ENCODE results near the gene CCDC187. TPM values are rescaled to one million over a fixed set of nuclear protein-coding genes. Genes with fewer than 3 reads are reported as not detected.

CCDC187 gene
- total and polyA plus RNA-seq, 2 of the 8 experiments (the other 6 are each of a cell fraction or from before 2014, with no cell fraction given), result 0.02 TPM; not detected in 1

- no peak overlapping the region for H2BK120ac ChIP-seq (replicated peaks; ENCODE audit: low read depth, low read length)
- FAIRE-seq, result no peak
- H4K20me1 ChIP-seq (replicated peaks in 1 of 2; ENCODE audit: control insufficient read depth in 1 of 2, insufficient read depth in 2 of 2, low read length in 2 of 2), result no peaks in the 10 kb centered on the region
- no peak for DNase-seq (ENCODE audit: low read depth in 1 of 2, low spot score in 2 of 2)
- no peaks in the 10 kb centered on the region for H3K9me3 ChIP-seq (ENCODE audit: insufficient read depth in 2 of 2, low read depth in 1 of 2, low read length in 1 of 2)
- no peak overlapping the region for H2AK5ac ChIP-seq (ENCODE audit: low read depth, low read length)
- no peaks in the 10 kb centered on the region for H3K36me3 ChIP-seq (ENCODE audit: control insufficient read depth in 2 of 4, insufficient read depth in 4 of 4, low read length in 3 of 4)
- H3K79me2 ChIP-seq (ENCODE audit: control insufficient read depth in 1 of 2, insufficient read depth in 2 of 2, low read length in 2 of 2), result no peaks in the 10 kb centered on the region
- H3K23me2 ChIP-seq (ENCODE audit: low read depth, low read length), result no peaks in the 10 kb centered on the region
- no peaks in the 10 kb centered on the region for H3K27me3 ChIP-seq (replicated peaks in 1 of 4; ENCODE audit: control insufficient read depth in 3 of 4, extremely low read depth in 1 of 4, insufficient read depth in 3 of 4, low read length in 3 of 4)
- peak overlapping the region; percentile 63; the same call in 1 of the 2 replicates for H4K8ac ChIP-seq (ENCODE audit: extremely low read depth, insufficient read depth, low read length)
- H2BK12ac ChIP-seq (ENCODE audit: low read depth, low read length), result no peak overlapping the region
- no peak overlapping the region for H3K4me2 ChIP-seq (ENCODE audit: insufficient read depth in 1 of 2, low read depth in 2 of 2, low read length in 2 of 2)
- H3K9ac ChIP-seq (replicated peaks in 1 of 4; ENCODE audit: extremely low read depth in 1 of 4, low read depth in 3 of 4, low read length in 3 of 4), result no peak overlapping the region
- H2BK20ac ChIP-seq (ENCODE audit: low read length), result no peak overlapping the region
- no peak overlapping the region for H3K23ac ChIP-seq (ENCODE audit: insufficient read length)
- no peak overlapping the region for H3K56ac ChIP-seq (replicated peaks; ENCODE audit: insufficient read length, low read depth, low read length)
- H3K4me3 ChIP-seq (ENCODE audit: extremely low read depth in 1 of 4, insufficient read depth in 2 of 4, low read depth in 3 of 4, low read length in 4 of 4), result no peak overlapping the region
- no peak overlapping the region for H3K18ac ChIP-seq (ENCODE audit: extremely low read depth, low read length)
- no peak overlapping the region for H3K4ac ChIP-seq (replicated peaks; ENCODE audit: insufficient read length, low read depth, low read length)
- no peak overlapping the region for H4K91ac ChIP-seq (replicated peaks; ENCODE audit: insufficient read length, low read length)
- H3K4me1 ChIP-seq (replicated peaks in 1 of 4; ENCODE audit: control insufficient read depth in 3 of 4, insufficient read depth in 4 of 4, low read length in 3 of 4), result peaks cover 0 to 4% (median 2%) of the 10 kb centered on the region in 4 experiments; a peak in 3 of 7 replicates
- CTCF ChIA-PET (ENCODE audit: partially characterized antibody), result interaction anchor here (0.7 to 5.2 kb wide), 13 partner anchors 10 to 143 kb away, joined by 3 to 40 read pairs (median 9); no protein-coding TSS in a partner anchor
- H3K14ac ChIP-seq (ENCODE audit: insufficient read length), result no peak overlapping the region
- 88% methylated on average over 7 of the region's 19 CpGs; no CpG with 5 or more reads in 1 of the 2 experiments for WGBS, 2 experiments (ENCODE audit: extremely low coverage in 1 of 2, insufficient coverage in 1 of 2, insufficient read length in 1 of 2, insufficient replicate concordance in 2 of 2, low coverage in 1 of 2, low lambda C conversion rate in 2 of 2, missing lambda C conversion rate in 1 of 2)
- no peak overlapping the region for H2AFZ ChIP-seq (ENCODE audit: low read length)
- POLR2A ChIA-PET (ENCODE audit: partially characterized antibody), result interaction anchor here (1.1 kb wide), 1 partner anchor 15 kb away, joined by 3 read pairs; no protein-coding TSS in a partner anchor
- H3K27ac ChIP-seq (ENCODE audit: low read depth, low read length), result no peak overlapping the region; the same call in 1 of the 2 replicates
- TF ChIP-seq JUND (IDR thresholded peaks at IDR 0.05; ENCODE audit: low read length), result no peak
- TF ChIP-seq SIN3A (conservative IDR thresholded peaks at IDR 0.05 in 1 of 2, IDR thresholded peaks at IDR 0.05 in 1 of 2; ENCODE audit: low read depth in 1 of 2, low read length in 2 of 2), result no peak
- no peak for TF ChIP-seq MAFK (IDR thresholded peaks at IDR 0.05; ENCODE audit: low read depth, low read length)
- TF ChIP-seq CTBP2 (IDR thresholded peaks at IDR 0.05; ENCODE audit: borderline replicate concordance, insufficient read depth, insufficient read length, low read length), result no peak
- TF ChIP-seq, protein P1, sequence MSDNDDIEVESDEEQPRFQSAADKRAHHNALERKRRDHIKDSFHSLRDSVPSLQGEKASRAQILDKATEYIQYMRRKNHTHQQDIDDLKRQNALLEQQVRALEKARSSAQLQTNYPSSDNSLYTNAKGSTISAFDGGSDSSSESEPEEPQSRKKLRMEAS (IDR thresholded peaks at IDR 0.05), result no peak
- no peak for TF ChIP-seq CREB1 (IDR thresholded peaks at IDR 0.05)
- no peak for TF ChIP-seq ZNF274 (IDR thresholded peaks at IDR 0.05; ENCODE audit: borderline replicate concordance, extremely low read depth, low read length)
- TF ChIP-seq KDM4A (IDR thresholded peaks at IDR 0.05; ENCODE audit: low read depth, low read length, severe bottlenecking), result no peak
- TF ChIP-seq GTF2F1 (IDR thresholded peaks at IDR 0.05; ENCODE audit: borderline replicate concordance, low read depth, low read length), result no peak
- no peak for TF ChIP-seq TEAD4 (IDR thresholded peaks at IDR 0.05; ENCODE audit: low read depth, low read length)
- H3K79me1 ChIP-seq (ENCODE audit: low read depth, low read length), result no peaks in the 10 kb centered on the region
- no peak overlapping the region for H2BK5ac ChIP-seq (ENCODE audit: low read depth, low read length)
- H2BK15ac ChIP-seq (ENCODE audit: low read length), result no peak overlapping the region
- H4K5ac ChIP-seq (ENCODE audit: insufficient read length, low read depth, low read length), result no peak overlapping the region
Measured at GRCh38 chr9:136284951-136285350, 18.9 kb downstream of the CCDC187 start.
